Duodenal mucosa (tissue), 2 donors: ENCODE results near the gene NKX2-8.

Experiments
- H3K27ac ChIP-seq: one replicate; pipeline ENCODE4 v1.7.0; 2013; ENCODE audit warnings: low read depth, low read length
- H3K27me3 ChIP-seq, 2 donors: one replicate each; pipeline ENCODE4 v1.7.0; 2013; ENCODE audit warnings: low read length in 2 of 2, control low read depth in 1 of 2; ENCODE audit not compliant: insufficient read depth in 2 of 2, control insufficient read depth in 1 of 2
- H3K36me3 ChIP-seq, 2 donors: one replicate each; pipeline ENCODE4 v1.7.0; 2013; ENCODE audit warnings: low read length in 2 of 2, control low read depth in 1 of 2; ENCODE audit not compliant: insufficient read depth in 2 of 2, control insufficient read depth in 1 of 2
- H3K4me1 ChIP-seq, 2 donors: one replicate each; pipeline ENCODE4 v1.7.0; 2013; ENCODE audit warnings: low read length in 2 of 2, control low read depth in 1 of 2; ENCODE audit not compliant: insufficient read depth in 2 of 2, control insufficient read depth in 1 of 2
- H3K4me3 ChIP-seq, 2 donors: one replicate each; pipeline ENCODE4 v1.7.0; 2013; ENCODE audit warnings: low read length in 2 of 2, low read depth in 1 of 2
- H3K9ac ChIP-seq, 2 donors: one replicate each; pipeline ENCODE4 v1.7.0; 2013; ENCODE audit warnings: low read length in 2 of 2, low read depth in 1 of 2
- H3K9me3 ChIP-seq, 2 donors: one replicate each; pipeline ENCODE4 v1.7.0; 2013; ENCODE audit warnings: low read length in 2 of 2, control low read depth in 1 of 2; ENCODE audit not compliant: control insufficient read depth in 1 of 2

The NKX2-8 gene

DNA sequence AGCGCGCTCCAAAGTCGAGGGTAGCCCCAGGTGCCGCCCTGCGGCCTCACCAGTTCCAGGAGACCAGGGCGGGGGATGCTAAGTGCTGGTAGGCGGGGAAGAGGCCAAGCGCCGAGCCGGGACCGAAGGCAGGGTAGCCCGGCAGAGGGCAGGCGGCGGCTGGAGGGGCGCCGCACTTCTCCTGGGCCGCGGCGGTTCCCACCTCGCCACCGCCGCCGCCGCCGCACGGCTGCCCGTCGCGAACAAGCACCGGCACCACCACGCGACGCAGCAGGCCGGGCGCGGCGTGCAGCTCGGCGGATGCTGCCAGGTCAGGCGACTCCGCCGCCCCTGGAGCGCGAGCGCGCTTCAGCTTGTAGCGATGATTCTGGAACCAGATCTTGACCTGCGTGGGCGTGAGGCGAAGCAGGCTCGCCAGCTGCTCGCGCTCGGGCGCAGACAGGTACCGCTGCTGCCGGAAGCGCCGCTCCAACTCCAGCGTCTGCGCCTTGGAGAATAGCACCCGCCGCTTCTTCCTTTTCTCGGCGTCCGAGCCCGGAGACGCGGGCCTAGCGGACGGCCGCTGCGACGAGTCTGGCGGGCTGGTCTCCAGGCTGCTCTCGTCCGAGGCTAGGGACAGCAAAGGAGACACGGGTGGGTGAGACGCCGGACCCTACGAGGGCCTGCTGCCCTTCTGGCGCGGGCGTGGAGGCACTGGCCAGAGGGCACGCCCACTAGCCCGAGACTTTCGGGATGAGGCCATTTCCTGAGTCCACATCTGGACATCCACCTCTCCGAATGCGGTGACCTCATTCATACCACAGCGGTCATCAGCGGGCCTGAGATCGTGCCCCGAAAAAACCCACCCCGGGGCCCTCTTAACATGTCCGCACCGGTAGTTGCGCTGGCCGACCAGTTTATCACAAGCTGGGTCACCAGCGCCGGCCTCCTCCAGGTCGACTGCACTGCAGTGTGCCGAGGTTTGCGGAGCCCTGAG is 1.3 kb downstream of the NKX2-8 start:
- no peaks in the 10 kb centered on the region for H3K36me3 ChIP-seq
- no peak overlapping the region for H3K27ac ChIP-seq
- H3K27me3 ChIP-seq = peaks cover 66 to 77% of the 10 kb centered on the region in 2 donors
- no peaks in the 10 kb centered on the region for H3K9me3 ChIP-seq
- peak overlapping the region; percentile 55 to 57 for H3K4me3 ChIP-seq
- H3K9ac ChIP-seq = no peak overlapping the region
- peaks cover 3 to 6% of the 10 kb centered on the region in 2 donors for H3K4me1 ChIP-seq

DNA sequence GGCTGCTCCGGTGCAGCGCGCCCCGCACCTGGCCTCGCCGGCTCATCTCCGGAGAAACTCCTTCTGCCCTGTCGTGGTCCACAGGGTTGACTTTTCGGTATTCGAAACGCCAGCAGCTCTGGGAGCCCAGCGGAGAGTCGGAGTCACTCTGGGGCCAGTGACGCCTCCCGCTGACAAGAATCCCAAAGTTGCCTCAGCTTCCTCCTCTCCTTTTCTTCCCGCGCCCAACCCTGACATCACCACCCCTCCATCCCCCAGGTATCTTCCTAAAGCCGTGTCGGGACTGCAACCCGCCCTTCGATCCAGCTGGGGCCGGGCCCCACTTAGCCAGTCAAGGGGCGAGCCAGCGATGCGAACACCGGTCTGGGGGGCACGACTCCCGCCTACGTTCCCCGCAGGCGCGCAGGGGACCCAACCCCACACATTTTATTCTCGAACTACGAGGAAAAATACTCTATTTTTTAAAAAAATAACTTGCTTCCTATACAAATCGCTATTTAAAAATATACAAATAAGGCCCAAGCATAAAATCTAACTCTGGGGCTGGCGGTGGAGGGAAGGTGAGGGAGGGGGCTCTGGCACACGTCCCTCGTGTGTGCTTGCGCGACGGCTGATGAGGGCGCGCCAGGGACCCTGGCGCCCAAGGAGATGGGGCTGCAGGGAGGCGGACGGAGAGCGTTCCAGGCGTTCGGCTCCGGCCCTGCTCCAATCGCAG is 2.1 kb downstream of the NKX2-8 start:
- Histone ChIP-seq H3K9me3 (no peaks in the 10 kb centered on the region), H3K4me3 (no peak overlapping the region), H3K27ac (no peak overlapping the region), H3K9ac (no peak overlapping the region), H3K36me3 (no peaks in the 10 kb centered on the region), H3K27me3 (peaks cover 63 to 75% of the 10 kb centered on the region in 2 donors), H3K4me1 (peaks cover 3 to 6% of the 10 kb centered on the region in 2 donors)

DNA sequence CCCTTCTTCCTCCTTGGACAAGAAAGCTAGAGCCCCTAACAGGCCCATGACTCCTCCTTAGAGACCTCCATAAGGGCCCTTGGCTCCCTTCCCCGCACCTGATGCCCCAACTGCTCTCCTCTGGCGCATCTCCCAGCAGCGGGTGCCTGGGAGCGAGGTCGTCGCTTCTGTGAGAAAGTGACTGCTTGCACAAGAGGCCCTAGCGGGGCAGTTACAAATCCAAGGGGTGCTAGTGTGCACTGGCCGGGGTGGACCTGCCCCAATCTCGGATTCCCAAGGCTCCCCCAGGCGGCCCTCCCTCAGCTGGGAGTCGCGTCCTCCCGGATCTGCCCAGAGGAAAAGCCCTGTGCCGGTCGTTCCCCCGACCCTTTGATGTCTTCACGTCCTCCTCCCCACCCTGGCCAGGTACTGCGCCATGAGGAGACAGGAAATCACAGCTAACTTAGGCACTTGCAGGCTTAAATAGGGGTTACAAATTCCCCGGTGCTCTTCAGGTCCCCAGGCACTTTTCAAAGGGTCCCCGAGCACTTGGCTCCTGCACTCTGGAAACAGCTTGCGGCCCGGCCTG is 2.8 kb downstream of the NKX2-8 start:
- H3K4me3 ChIP-seq = no peak overlapping the region
- H3K4me1 ChIP-seq = peaks cover 3 to 6% of the 10 kb centered on the region in 2 donors
- H3K9ac ChIP-seq = no peak overlapping the region
- no peaks in the 10 kb centered on the region for H3K36me3 ChIP-seq
- H3K9me3 ChIP-seq = no peaks in the 10 kb centered on the region
- no peak overlapping the region for H3K27ac ChIP-seq
- H3K27me3 ChIP-seq = peaks cover 60 to 68% of the 10 kb centered on the region in 2 donors

DNA sequence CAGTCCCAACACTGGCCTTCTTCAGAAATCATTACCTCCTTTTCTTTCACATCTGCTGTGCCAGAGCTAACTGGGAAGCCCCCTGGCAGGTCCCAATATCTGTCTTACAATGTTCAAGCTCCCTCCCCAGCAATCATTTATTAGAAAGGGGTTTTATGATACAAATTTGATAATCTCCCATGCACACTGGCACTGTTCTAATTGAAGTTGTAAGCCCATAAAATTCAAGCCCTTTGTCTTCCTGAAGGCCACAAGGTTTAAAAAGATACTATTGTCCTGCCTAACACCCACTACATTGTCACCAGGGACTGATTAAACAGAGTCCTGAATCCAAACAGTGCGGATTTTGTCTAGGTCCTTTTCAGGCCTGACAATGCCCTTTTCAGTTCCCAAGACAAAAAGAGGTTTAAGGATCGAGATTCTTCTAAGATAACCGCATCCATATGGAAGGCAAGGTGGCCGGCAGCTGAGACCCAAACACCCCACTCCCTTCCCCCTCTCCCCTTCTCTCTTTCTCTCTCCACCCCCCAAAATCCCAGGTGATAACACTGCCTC is 3.3 kb downstream of the NKX2-8 start:
- no peak overlapping the region for H3K9ac ChIP-seq
- no peak overlapping the region for H3K4me3 ChIP-seq
- no peaks in the 10 kb centered on the region for H3K9me3 ChIP-seq
- no peak overlapping the region for H3K27ac ChIP-seq
- no peaks in the 10 kb centered on the region for H3K36me3 ChIP-seq
- peaks cover 58 to 63% of the 10 kb centered on the region in 2 donors for H3K27me3 ChIP-seq
- peaks cover 3 to 6% of the 10 kb centered on the region in 2 donors for H3K4me1 ChIP-seq

DNA sequence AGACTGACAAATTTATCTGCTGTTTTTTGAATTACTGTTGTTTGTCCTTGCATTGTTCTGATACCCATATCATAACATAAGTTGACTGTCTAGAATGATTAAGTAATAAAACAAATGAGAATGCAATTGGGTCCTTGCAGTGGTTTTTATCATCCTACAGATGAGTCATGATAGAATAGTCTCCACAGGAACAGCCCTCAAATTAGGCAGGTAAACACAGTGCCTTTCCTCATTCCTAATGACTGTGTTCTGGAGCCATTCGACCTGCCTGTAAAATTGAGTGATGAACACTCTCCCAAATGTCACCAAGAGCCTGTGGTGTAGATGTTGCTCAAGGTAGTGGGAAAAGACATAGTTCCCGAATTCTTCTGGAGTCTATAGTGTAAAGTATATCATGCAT is 12.3 kb downstream of the NKX2-8 start:
- no peaks in the 10 kb centered on the region for H3K4me1 ChIP-seq
- H3K4me3 ChIP-seq = no peak overlapping the region

DNA sequence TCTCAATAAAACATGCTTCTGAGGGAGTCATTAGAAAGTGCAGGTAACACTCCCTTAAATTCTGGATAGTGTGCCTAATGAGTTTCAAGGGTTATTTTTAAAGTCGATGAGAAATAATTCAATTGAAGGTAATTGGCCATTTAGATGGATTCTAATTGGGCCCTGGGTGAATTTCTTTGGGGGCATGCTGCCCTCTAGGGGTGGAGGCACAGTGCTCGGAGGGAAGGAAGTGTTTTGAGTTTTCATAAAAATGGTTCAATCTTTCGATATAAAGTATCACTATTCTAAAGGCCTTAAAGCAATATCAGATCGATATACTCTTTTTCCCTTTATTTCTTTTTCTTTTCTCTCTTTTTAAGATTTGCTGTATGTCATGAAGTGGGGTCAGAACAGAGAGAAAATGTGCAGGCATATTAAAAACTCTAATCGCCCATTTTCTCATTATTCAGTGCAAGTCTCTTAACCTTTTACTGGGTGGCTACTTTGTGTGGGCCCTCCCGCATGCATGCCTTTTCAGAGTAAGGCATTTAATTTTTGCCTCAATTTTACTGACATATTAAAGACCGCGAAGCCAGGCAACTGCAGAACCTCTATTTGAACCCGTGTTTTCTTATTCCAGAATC is 25.5 kb downstream of the NKX2-8 start:
- Histone ChIP-seq H3K9me3 (no peaks in the 10 kb centered on the region), H3K36me3 (no peaks in the 10 kb centered on the region), H3K4me3 (no peak overlapping the region), H3K9ac (no peak overlapping the region), H3K4me1 (no peaks in the 10 kb centered on the region), H3K27me3 (peaks cover 3 to 4% of the 10 kb centered on the region in 2 donors), H3K27ac (no peak overlapping the region)

More for the DNA sequence above, 12.3 kb downstream of the NKX2-8 start:
- Histone ChIP-seq H3K36me3 (no peaks in the 10 kb centered on the region), H3K27ac (no peak overlapping the region), H3K9ac (no peak overlapping the region), H3K9me3 (no peaks in the 10 kb centered on the region), H3K27me3 (peaks cover 0 to 5% of the 10 kb centered on the region in 2 donors)

DNA sequence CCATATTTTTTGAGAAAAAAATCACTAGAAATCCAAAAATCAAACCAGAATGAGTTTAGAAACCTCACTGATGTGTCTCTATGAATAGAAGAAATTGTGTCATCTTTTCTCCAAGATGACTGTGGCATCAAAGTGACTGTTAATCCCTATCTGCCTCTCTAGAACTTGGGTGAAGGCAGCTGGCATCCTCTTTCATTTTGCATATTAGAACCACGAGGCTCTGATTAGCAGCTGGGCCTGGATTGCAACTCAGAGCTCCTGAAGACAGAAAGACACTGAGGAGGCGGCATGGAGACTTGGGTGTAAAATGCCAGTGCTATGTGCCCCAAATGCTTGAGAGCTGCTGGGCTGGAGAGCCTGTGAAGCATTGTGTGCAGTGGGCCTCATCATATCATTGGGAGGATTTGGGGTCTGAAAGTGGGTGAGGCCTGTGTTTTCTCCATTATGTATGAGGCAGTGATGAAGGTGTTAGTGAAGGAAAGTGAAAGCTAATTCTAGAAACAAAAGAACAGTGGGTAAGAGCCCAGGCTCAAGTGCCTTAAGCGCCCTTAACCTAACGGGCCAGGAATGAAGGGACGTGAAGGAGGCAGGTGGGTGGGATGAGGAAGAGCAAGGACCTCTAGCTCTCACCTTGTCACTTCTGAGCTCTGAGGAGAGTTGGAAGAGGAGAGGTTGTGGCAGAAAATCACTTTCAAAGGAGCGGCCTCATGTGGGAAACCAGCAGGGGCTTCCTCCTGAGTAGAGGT is 26.2 kb downstream of the NKX2-8 start:
- Histone ChIP-seq H3K9me3 (no peaks in the 10 kb centered on the region), H3K36me3 (no peaks in the 10 kb centered on the region), H3K27me3 (peaks cover 3 to 4% of the 10 kb centered on the region in 2 donors), H3K9ac (no peak overlapping the region), H3K4me3 (no peak overlapping the region), H3K27ac (no peak overlapping the region), H3K4me1 (no peaks in the 10 kb centered on the region)

DNA sequence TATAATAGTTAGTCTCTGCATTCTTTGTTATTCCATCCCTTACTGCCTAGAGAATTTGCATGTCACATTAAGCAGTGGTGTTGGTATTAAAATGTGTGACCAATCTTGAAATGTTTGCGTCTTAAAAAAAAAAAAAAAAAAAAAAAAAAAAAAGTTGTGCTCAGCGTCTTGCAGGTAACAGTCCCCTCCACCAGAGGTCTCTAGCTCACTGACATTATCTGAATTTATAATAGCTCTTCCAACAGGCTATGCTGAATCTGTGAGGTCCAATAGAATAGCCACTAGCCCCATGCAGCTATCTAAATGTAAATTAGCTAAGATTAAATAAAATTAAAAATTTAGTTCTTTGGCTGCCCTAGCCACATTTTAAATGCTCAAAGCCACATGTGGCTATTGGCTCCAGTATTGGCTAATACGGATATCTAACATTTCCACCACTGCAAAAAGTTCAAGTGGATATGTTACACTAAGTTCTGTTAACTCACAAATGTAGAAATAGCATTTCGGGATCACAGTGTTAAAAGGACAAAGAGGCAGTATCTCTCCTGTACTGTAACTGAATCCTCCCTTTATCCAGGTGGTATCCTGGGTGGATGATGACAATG is 28.7 kb downstream of the NKX2-8 start:
- Histone ChIP-seq H3K9ac (no peak overlapping the region), H3K36me3 (no peaks in the 10 kb centered on the region), H3K27me3 (peaks cover 3 to 4% of the 10 kb centered on the region in 2 donors), H3K4me3 (no peak overlapping the region), H3K9me3 (no peaks in the 10 kb centered on the region), H3K4me1 (no peaks in the 10 kb centered on the region), H3K27ac (no peak overlapping the region)

DNA sequence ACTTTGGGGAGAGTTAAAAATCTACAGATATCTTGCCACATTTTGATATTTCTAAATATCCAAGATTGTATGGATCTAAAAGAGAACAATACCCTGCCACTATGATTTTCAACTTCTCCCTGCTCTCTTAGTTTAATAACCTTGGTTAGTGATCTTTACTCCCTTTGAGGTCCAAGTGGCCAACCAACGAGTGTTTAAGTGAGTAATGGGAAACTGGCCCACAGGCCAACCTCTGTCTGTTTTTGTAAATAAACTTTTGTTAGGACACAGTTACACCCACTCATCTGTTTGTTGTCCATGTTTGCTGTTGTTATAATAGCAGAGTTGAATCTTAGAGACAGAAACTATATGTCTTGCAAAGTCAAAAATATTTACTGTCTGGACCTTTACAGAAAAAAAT is 31.5 kb downstream of the NKX2-8 start:
- H3K27me3 ChIP-seq = peaks cover 3 to 4% of the 10 kb centered on the region in 2 donors
- H3K9ac ChIP-seq = no peak overlapping the region
- no peaks in the 10 kb centered on the region for H3K9me3 ChIP-seq
- no peak overlapping the region for H3K4me3 ChIP-seq
- no peaks in the 10 kb centered on the region for H3K4me1 ChIP-seq
- no peak overlapping the region for H3K27ac ChIP-seq
- H3K36me3 ChIP-seq = no peaks in the 10 kb centered on the region
